AG10803 (cell line): Measurements from ENCODE around the gene BPGM.

Experiments
- DNase-seq: peaks from one replicate; pipeline ENCODE4 v3.0.0; 2010; ENCODE audit warnings: low read depth
- H3K4me3 ChIP-seq: 2 replicates; pipeline ENCODE4 v1.5.1; 2011; ENCODE audit warnings: mild to moderate bottlenecking, low read length, control low read depth
- CTCF ChIP-seq: conservative IDR thresholded peaks from 2 replicates; pipeline ENCODE4 v1.5.1; 2011; ENCODE audit warnings: mild to moderate bottlenecking, low read length, control low read depth, inconsistent platforms

The BPGM gene

GRCh38 chr7:134714470-134715205, 68.0 kb downstream of the BPGM start:
- DNase-seq: no peak
- no peak for TF ChIP-seq CTCF
- H3K4me3 ChIP-seq: no peak overlapping the region

- DNase-seq: no peak
- no peak for TF ChIP-seq CTCF
- H3K4me3 ChIP-seq: no peak overlapping the region
Observed at GRCh38 chr7:134718211-134718875, 71.7 kb downstream of the BPGM start.

- no peak overlapping the region for H3K4me3 ChIP-seq
- DNase-seq: peak; percentile 80
- TF ChIP-seq CTCF: no peak
Observed at GRCh38 chr7:134720091-134720935, 73.7 kb downstream of the BPGM start.

- no peak overlapping the region for H3K4me3 ChIP-seq
- DNase-seq: no peak
- TF ChIP-seq CTCF: no peak
Observed at GRCh38 chr7:134721171-134721570, 74.5 kb downstream of the BPGM start.

- no peak for DNase-seq
- H3K4me3 ChIP-seq: no peak overlapping the region
- TF ChIP-seq CTCF: no peak
Observed at GRCh38 chr7:134722786-134723322, 76.2 kb downstream of the BPGM start.

GRCh38 chr7:134723892-134724291, 77.2 kb downstream of the BPGM start:
- no peak for TF ChIP-seq CTCF
- DNase-seq: no peak
- no peak overlapping the region for H3K4me3 ChIP-seq
